Measurements from ENCODE around the gene PSEN1. TPM values are rescaled to one million over a fixed set of nuclear protein-coding genes. Genes with fewer than 3 reads are reported as not detected.

PSEN1 gene
- total and polyA plus RNA-seq, 2 experiments from 2014 or later: 14.6 to 35.7 TPM

- TF ChIP-seq, protein P1, sequence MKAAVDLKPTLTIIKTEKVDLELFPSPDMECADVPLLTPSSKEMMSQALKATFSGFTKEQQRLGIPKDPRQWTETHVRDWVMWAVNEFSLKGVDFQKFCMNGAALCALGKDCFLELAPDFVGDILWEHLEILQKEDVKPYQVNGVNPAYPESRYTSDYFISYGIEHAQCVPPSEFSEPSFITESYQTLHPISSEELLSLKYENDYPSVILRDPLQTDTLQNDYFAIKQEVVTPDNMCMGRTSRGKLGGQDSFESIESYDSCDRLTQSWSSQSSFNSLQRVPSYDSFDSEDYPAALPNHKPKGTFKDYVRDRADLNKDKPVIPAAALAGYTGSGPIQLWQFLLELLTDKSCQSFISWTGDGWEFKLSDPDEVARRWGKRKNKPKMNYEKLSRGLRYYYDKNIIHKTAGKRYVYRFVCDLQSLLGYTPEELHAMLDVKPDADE (IDR thresholded peaks at IDR 0.05): no peak
- TF ChIP-seq EZH2 (IDR thresholded peaks at IDR 0.05; ENCODE audit: low read depth, unreplicated experiment) (no peak), ZNF114 (CRISPR knock-in tag; IDR thresholded peaks at IDR 0.05) (no peak), CREB1 (CRISPR knock-in tag; IDR thresholded peaks at IDR 0.05; ENCODE audit: low read depth) (no peak), ZNF331 (CRISPR knock-in tag; IDR thresholded peaks at IDR 0.05; ENCODE audit: low read depth) (no peak)
These were observed 7.3 kb downstream of the PSEN1 start (continued) for GRCh38 chr14:73143617-73144016.

DNA sequence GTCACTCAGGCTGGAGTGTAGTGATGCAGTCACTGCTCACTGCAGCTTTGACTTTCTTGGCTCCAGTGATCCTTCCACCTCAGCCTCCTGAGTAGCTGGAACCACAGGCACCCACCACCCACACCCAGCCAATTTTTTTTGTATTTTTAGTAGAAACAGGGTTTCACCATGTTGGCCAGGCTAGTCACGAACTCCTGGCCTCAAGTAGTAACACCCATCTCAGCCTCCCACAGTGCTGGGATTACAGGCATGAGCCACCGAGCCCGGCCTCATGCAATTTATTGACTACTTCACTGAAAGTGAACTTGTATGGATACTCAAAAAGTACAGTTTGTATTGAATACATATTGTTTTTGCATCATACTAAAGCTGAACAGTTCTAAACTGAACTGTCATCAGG, 9.1 kb downstream of the PSEN1 start:
- H3K36me3 Mint-ChIP-seq (ENCODE audit: low read depth): peaks cover 18% of the 10 kb centered on the region; the same call in 2 of the 3 replicates
- H3K4me3 Mint-ChIP-seq: no peak overlapping the region
- Histone ChIP-seq H2AFZ (no peak overlapping the region), H3K9me2 (ENCODE audit: insufficient read depth) (no peaks in the 10 kb centered on the region), H3K4me2 (no peak overlapping the region), H3K36me3 (ENCODE audit: insufficient read depth) (no peaks in the 10 kb centered on the region), H3K79me2 (replicated peaks; ENCODE audit: insufficient read depth) (peaks cover 77% of the 10 kb centered on the region), H3F3A (replicated peaks; ENCODE audit: low read depth) (no peaks in the 10 kb centered on the region), H3K27me3 (ENCODE audit: insufficient read depth) (no peaks in the 10 kb centered on the region), H4K20me1 (replicated peaks; ENCODE audit: insufficient read depth) (peaks cover 25% of the 10 kb centered on the region), H3K4me1 (ENCODE audit: insufficient read depth) (no peaks in the 10 kb centered on the region), H3K4me3 (no peak overlapping the region), H3K27ac (ENCODE audit: low read depth) (no peak overlapping the region)
- peaks cover 3% of the 10 kb centered on the region for H3K4me1 Mint-ChIP-seq
- TF ChIP-seq CREB1 (CRISPR knock-in tag; IDR thresholded peaks at IDR 0.05; ENCODE audit: low read depth) (no peak), ZNF114 (CRISPR knock-in tag; IDR thresholded peaks at IDR 0.05) (no peak), ZNF331 (CRISPR knock-in tag; IDR thresholded peaks at IDR 0.05; ENCODE audit: low read depth) (no peak)
- TF ChIP-seq, protein P2, sequence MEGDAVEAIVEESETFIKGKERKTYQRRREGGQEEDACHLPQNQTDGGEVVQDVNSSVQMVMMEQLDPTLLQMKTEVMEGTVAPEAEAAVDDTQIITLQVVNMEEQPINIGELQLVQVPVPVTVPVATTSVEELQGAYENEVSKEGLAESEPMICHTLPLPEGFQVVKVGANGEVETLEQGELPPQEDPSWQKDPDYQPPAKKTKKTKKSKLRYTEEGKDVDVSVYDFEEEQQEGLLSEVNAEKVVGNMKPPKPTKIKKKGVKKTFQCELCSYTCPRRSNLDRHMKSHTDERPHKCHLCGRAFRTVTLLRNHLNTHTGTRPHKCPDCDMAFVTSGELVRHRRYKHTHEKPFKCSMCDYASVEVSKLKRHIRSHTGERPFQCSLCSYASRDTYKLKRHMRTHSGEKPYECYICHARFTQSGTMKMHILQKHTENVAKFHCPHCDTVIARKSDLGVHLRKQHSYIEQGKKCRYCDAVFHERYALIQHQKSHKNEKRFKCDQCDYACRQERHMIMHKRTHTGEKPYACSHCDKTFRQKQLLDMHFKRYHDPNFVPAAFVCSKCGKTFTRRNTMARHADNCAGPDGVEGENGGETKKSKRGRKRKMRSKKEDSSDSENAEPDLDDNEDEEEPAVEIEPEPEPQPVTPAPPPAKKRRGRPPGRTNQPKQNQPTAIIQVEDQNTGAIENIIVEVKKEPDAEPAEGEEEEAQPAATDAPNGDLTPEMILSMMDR (conservative IDR thresholded peaks at IDR 0.05; ENCODE audit: low read depth in 2 of 2): no peak
- no peak for DNase-seq (ENCODE audit: low spot score)
- H3K27me3 Mint-ChIP-seq (ENCODE audit: insufficient read depth, low read depth, poor library complexity): no peaks in the 10 kb centered on the region
- no peak overlapping the region for H3K27ac Mint-ChIP-seq
- ATAC-seq: no peak
- no peaks in the 10 kb centered on the region for H3K9me3 Mint-ChIP-seq

- H3K27me3 ChIP-seq (ENCODE audit: insufficient read depth): no peaks in the 10 kb centered on the region
- ATAC-seq (no peak), DNase-seq (ENCODE audit: low spot score) (no peak)
- H3K4me2 ChIP-seq: no peak overlapping the region
- H4K20me1 ChIP-seq (replicated peaks; ENCODE audit: insufficient read depth): peaks cover 25% of the 10 kb centered on the region
- no peaks in the 10 kb centered on the region for H3K9me3 Mint-ChIP-seq
- H3K79me2 ChIP-seq (replicated peaks; ENCODE audit: insufficient read depth): peaks cover 70% of the 10 kb centered on the region
- TF ChIP-seq ZNF114 (CRISPR knock-in tag; IDR thresholded peaks at IDR 0.05): no peak
- no peak overlapping the region for H3K4me3 ChIP-seq
- H3K27ac ChIP-seq (ENCODE audit: low read depth): no peak overlapping the region
- no peaks in the 10 kb centered on the region for H3K27me3 Mint-ChIP-seq (ENCODE audit: insufficient read depth, low read depth, poor library complexity)
- H3K4me3 Mint-ChIP-seq: no peak overlapping the region
- peaks cover 22% of the 10 kb centered on the region; the same call in 2 of the 3 replicates for H3K36me3 Mint-ChIP-seq (ENCODE audit: low read depth)
- no peaks in the 10 kb centered on the region for H3K36me3 ChIP-seq (ENCODE audit: insufficient read depth)
- no peaks in the 10 kb centered on the region for H3F3A ChIP-seq (replicated peaks; ENCODE audit: low read depth)
- peaks cover 3% of the 10 kb centered on the region for H3K4me1 Mint-ChIP-seq
- H2AFZ ChIP-seq: no peak overlapping the region
- no peaks in the 10 kb centered on the region for H3K9me2 ChIP-seq (ENCODE audit: insufficient read depth)
- no peaks in the 10 kb centered on the region for H3K4me1 ChIP-seq (ENCODE audit: insufficient read depth)
- no peak overlapping the region for H3K27ac Mint-ChIP-seq
These were observed 9.8 kb downstream of the PSEN1 start for GRCh38 chr14:73146111-73146510.
